Breast epithelium (tissue), 3 donors: ENCODE measurements around the gene TRMT11.

ENCODE experiments used
- POLR2A ChIP-seq: fragments of 450-650 bp; IDR thresholded peaks from one replicate; pipeline ENCODE4 v1.6.1; 2016; ENCODE audit warnings: antibody characterized with exemption, mild to moderate bottlenecking, moderate library complexity
- POLR2AphosphoS5 ChIP-seq, 3 donors: sonication (generic); formaldehyde crosslinking; IDR thresholded peaks; one replicate each; pipeline ENCODE4 v1.6.1; 2017; ENCODE audit warnings: antibody characterized with exemption in 3 of 3
- TF ChIP-seq, protein P1 (sequence below), 3 donors: fragments of 450-650 bp; IDR thresholded peaks; one replicate each; pipeline ENCODE4 v1.5.1; 2016 to 2017; ENCODE audit warnings: antibody characterized with exemption in 3 of 3, mild to moderate bottlenecking in 3 of 3, moderate library complexity in 3 of 3

DNA sequence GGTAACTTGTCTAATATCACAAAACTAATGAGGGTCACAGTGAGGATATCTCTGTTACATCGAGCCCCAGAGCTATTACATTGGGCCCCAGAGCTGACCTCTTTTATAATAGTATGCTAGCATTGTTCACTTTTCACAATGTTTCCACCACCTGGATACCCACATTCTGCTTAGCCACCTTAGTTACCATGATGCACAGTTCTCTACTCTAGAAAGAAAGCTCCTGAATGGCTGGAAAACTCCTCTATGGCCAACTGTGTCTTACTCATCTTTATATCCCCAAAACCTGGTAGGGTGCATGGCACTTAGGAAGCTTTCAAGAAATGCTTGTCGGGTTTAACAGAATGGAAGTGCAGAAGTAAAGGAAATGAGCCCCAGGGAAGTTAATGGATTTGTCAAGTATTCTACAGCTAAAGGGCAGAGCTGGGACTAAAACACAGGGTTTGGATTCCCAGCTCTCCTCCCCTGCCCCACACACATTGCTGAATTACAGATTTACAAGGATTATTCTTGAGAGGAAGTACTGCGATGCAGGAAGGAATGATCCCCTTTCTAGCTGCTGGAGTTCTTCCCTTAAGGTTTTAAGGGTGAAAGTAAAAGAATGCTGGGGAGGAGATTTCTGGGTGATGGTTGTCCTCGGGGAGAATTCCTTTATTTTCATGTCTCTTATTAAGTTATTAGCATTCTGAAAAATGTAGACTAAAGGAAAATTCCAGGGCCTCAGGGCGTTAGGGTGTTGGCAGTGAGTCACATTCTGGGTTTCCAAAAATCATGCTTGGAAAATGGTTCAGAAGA lies 45.9 kb upstream of the TRMT11 start:
- TF ChIP-seq, protein P1, sequence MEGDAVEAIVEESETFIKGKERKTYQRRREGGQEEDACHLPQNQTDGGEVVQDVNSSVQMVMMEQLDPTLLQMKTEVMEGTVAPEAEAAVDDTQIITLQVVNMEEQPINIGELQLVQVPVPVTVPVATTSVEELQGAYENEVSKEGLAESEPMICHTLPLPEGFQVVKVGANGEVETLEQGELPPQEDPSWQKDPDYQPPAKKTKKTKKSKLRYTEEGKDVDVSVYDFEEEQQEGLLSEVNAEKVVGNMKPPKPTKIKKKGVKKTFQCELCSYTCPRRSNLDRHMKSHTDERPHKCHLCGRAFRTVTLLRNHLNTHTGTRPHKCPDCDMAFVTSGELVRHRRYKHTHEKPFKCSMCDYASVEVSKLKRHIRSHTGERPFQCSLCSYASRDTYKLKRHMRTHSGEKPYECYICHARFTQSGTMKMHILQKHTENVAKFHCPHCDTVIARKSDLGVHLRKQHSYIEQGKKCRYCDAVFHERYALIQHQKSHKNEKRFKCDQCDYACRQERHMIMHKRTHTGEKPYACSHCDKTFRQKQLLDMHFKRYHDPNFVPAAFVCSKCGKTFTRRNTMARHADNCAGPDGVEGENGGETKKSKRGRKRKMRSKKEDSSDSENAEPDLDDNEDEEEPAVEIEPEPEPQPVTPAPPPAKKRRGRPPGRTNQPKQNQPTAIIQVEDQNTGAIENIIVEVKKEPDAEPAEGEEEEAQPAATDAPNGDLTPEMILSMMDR (IDR thresholded peaks at IDR 0.05), result no peak
- TF ChIP-seq POLR2AphosphoS5 (IDR thresholded peaks at IDR 0.05) (no peak), POLR2A (no peak)
